HG02938 (cell line): ENCODE measurements around the gene GUCA2A.
"Not testable (repeated sequence)": the region's sequence is repeated elsewhere in the genome, so short reads cannot be mapped to it uniquely, and the experiment has no call there.

Source experiments
- ATAC-seq: cut with Tn5 transposase; IDR thresholded peaks from one replicate; pipeline ENCODE4 v1.9.1; 2021; ENCODE audit warnings: mild to moderate bottlenecking, moderate library complexity; ENCODE audit not compliant: unreplicated experiment

GUCA2A gene, protein sequence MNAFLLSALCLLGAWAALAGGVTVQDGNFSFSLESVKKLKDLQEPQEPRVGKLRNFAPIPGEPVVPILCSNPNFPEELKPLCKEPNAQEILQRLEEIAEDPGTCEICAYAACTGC

DNA sequence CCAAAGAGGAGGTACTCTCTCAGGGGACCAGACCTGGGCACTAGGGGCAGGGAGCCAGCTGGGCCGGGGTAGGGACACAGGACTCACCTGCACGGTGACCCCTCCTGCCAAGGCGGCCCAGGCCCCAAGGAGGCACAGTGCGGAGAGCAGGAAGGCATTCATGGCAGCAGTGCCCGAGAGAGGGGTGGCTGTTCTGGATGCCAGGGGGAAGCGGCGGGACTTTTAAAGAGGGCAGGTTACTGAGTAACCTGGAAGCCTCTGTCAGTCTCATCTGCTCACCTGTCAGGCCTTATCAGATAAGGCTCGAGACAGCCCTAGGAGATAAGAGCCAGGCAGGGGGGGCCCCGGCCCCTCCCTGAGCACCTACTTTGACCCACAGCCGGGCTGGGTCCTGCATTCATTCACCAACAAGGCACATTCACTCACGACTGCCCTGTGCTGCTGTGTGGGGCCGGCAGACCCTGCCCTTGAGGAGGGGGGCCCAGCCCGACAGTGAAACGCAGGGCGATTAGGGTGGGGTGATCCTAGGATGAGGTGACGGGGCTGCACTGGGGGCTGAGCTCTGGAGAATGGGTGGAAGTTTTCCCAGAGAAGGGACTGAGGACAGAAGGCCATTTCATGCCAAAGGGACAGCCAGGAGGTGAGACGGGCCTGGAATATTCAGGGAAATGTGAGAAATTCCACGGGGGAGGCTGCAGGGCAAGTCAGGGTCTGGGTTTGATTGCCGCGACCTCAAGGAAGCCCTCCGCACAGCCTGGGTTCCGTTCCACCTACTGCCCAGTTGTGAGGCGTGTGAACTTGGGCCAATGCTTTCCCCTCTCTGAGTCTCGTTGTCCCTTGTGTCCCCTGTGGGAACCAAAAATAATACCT is at the start of gene GUCA2A:
GUCA2A (minus strand) TSS at position 195 of the 870 bp plus-strand sequence; CDS start at position 162, 33 bp downstream.
- no peak for ATAC-seq

DNA sequence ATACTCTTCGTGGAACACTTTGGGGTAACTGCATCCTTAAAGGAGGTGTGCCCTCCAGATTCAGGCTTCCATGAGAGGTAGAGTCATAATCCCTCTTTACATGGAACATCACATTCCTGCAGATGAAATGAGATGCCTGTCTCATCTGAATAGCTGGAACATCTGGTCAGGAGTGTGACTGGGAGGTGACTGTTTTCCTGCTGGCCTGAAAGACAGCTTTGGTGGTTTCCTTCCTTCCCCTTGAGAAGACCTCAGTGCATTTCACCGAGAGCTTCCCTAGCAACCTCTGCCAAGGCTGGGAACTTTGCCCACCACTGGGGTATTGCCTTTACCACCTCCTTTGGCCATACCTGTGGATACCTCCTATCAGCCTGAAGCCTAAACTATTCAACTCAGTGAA is 46.7 kb upstream of the GUCA2A start:
- no peak for ATAC-seq

DNA sequence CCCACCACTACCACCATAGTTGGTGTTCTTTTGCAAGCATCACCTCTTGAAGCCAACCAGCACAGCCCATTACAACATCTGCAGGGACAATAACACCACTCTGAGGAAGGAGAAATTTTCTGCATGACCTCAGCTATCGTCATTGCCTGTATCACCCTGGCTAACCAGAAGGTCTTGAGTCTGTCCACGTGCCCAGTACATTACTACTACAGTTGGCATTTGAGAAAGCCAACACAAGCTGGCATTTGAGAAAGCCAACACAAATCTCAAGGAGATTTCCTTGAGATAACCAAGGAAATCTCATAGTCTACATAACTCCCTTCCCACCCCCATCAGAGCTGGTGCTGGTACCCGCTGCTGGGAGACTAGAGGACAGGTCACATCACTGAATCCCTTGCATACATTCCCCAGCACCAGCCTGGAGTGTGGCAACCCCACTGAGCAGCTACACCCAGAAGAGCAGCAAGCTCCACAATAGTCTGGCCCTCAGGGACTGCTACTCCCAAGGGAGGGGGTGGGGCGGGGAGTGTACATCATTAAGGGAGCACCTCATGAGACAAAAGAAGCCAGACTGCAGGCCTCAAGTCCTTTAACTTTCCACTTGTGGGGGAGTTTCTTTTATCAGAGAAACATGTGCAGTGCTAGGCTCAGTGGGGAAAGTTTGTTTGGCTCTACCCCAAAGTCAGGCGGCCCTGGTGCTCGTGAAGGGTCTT is 46.0 kb upstream of the GUCA2A start:
- no peak for ATAC-seq

DNA sequence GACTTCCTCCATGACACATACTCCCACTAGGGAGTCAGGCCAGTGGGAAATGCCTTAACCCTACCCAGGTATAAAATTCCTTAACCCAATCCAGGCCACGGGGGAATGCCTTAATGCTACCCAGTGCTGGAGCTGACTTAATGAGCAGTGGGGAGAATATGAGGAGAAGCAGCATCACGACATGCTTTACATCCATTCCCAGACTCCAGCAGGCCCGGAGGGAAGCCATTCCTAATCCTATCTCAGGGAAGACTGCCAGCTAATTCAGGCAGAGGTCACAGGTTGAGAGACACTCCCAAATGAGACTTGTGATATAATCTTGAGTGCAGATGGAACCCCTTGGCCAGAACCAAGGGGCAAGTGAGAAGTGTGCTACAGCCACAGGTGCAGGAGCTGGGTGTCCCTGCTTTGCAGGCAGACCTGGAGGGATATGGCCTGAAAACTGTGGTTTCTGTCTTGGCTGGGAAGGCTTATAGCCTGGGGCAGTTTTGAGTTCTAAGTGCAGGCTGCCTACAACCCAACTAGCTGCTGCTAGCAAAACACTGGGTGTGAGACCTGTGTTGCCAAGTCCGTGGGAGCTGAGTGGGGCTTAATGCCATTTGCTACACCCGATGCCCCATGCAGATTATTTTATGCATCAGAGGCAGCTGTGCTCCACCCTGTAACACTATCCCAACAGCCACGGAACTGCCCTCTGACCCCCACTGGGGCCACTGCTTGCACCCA is 45.1 kb upstream of the GUCA2A start:
- no peak for ATAC-seq

DNA sequence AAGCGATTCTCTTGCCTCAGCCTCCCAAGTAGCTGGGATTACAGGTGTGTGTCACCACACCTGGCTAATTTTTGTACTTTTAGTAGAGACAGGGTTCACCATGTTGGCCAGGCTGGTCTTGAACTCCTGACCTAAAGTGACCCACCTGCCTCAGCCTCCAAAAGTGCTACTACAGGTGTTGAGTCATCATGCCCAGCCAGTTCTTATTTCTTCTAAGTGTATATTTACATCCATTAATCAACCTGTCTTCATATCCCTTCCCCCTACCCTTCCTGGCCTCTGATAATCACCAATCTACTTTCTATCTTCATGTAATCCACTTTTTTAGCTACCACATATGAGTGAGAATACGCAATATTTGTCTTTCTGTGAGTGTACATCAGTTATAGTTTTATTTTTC is 42.4 kb upstream of the GUCA2A start:
- not testable (repeated sequence) for ATAC-seq

DNA sequence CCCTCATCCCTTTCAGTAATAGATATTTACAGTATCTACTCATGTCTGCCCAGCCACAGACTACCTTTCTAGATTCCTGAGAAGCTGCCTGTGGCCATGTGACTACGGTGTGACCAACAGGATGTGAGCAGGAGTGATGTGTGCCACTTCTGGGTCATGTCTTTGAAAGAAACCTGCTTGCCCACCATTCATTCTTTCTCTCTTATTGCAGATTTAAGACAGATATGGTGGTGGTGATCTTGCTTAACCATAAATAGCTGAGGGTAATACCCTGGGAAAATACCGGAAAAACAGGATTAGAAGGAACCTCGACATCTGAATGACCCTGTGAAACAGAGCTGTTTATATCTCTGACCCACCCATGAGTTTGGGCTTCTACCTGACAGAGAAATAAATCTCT is 41.6 kb upstream of the GUCA2A start:
- ATAC-seq = no peak

DNA sequence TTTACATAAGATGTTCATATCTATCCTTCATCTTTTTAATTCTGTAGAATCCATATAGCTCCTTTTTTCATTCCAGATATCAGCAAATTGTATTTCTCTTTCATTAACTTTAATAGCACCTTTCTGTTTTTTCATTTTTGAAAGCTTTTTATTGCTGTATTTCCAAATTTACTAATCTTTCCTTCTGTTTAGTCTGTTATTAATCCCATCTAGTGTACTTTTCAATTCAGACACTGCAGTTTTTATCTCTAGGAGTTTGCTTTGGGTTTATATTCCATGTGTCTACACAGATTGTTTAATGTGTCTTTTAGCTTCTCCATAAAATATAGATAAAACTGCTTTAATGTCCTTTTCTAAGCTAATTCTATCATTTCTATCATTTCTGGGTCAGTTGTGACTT is 37.4 kb upstream of the GUCA2A start:
- no peak for ATAC-seq

DNA sequence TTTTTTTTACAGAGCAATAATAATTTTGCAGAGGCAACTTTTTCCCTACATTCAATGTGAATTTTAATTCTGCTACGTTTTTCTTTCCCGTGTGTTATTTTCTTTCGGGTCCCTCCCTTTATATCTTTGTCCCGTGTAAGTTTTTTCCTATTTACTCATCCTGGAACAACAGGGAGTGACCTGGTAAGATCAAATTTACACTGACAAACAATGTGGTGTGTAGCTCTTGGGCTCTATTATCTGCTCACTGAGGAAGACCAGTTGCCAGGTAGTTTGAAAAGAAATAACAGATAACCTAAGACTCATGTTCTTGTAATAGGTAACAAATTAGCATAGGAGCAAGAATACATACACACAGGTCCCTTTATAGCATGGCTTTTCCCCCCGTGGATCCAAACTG is 33.7 kb upstream of the GUCA2A start:
- no peak for ATAC-seq

DNA sequence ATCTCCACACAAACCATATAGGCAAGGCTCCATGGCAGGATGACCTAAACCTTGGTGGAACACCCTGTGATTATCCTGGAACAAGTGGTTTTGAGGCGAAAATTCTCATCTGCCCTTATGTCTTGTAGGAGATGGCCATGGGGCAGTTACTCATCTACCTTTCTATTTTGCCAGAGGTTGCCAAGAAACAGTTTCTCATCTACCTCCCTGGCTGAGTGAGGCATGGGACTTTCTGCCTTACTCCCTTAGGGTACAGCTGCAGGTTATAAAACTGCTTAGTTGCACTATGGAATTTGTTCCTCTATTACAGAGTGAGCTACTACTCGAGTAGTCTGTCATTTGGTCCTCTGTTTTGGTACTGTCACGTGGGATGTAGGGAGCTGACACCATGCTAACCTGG is 31.3 kb upstream of the GUCA2A start:
- no peak for ATAC-seq

DNA sequence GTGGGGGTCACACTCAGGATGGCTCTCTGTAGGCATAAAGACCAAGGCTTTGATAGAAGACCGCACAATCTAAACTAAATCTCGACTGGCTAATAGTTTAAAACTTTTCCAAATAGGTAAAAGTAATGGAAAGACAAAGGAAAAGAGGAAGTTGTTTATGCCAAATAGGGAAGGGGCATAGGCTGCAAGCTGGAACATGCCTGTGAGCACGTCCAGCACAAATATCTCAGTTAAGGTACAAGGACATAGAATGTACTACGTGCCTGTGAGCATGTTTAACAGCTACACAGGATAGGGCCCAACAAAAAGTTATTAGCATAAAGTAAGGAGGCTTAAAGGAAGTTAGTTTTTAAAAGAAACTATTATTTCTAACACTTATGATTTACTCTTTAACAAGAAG is 27.6 kb upstream of the GUCA2A start:
- no peak for ATAC-seq

DNA sequence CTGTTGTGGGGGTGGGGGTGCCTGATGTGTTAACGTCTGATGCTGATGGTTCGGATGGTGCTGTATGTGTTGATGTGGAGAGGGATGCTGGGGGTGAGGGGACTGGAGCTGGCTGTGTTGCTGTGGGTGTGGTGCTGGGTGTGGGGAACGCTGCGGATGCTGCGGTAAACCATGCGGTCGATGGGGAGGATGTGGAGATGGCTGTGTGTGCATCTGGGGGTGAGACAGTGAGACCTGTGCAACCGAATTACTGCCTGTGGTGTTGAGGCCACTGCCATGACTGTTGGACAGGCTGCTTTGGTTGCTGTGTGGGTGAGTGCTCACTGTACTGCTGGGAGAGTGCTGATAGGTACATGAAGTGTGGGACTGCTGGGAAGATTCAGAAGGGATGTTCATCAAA is 26.8 kb upstream of the GUCA2A start:
- no peak for ATAC-seq

DNA sequence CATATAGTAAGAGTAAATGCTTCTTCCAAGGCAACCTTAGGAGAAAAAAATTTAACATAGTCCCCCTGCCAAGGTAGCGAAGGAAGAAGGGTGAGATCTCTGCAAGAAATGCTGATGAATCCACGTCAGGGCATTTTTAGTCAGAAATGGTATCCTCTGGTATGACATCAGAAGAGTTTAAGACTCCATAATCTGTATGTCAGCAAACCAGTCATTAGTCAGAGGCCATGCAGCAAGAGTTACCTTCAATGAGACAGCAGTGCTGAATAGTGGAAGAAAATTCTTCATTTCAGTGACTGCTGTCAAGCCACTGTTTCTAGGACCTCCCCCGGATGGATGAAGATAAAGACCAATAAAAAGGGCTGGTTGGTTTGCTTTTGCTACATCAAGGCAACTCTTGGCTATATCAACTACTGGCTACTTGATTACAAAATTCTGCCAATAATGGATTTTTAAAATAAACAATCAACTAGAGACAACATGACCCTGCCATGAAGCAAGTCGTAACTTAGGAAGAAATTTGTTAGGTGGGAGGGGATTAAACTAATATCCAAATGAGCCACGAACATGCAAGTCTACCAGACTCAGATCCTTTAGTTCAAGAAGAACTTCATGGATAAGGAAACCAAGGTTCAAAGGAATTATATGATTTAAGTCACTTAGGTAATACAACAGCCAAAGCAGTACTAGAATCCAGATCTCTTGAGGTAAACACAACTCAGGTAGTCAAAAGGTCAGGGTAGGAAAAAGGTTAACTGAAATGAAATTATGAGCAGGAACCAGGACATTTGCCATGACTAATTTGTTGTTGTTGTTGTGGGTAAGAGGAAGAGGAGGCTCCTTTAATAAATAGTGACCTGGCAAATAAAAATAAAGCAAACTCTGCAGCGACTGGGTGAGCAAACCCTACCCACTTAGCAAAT is 25.6 kb upstream of the GUCA2A start:
- no peak for ATAC-seq

DNA sequence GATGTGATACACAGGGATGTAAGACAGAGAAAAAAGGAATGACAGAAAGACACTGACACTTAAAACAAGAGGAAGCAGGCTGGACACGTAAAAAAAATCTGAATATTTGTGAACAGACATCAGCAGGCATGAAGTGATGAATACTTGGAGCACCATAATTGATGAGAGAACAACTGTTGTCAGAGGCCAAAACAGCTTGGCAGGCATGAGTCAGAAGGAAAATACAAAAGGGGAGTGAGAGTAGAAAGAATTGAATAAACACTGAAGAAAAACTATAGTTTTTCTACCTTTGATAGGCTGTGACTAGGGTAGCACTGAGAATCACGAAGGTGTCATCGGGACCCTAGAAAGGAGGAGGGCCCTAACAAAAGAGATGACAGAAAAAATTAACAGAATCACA is 21.6 kb upstream of the GUCA2A start:
- no peak for ATAC-seq

DNA sequence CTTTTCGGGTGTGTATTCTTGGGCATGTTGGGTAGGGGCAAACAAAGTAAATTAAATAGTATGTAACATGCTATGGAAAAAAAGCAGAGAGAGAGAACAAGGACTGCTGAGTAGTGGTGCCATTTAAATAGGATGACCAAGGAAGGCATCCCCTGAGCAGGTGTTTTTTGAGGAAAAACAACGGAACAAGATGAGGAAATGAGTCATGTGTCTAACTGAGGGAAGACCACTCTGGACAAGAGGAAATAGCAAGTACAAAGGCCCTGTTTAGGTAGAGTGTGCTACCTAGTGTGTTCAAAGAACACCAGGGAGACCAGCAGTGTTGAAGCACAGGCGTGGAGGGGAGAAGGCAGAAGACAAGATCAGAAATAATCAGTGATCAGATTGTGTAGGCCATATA is 20.1 kb upstream of the GUCA2A start:
- ATAC-seq = no peak

DNA sequence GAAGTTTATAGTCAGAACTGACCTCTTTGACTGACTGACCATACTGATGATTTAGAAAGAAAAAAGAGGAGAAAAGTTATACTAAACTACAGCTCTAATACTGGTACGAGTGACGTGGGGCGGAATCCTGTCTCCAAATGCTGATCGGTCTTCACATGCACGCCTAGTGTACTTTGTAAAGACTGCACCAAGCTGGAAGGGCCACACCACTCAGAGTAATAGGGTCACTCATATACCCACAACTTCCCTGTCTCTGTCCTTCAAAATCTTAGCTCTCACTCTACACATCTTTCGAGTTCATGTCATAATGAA is 19.4 kb upstream of the GUCA2A start:
- no peak for ATAC-seq

DNA sequence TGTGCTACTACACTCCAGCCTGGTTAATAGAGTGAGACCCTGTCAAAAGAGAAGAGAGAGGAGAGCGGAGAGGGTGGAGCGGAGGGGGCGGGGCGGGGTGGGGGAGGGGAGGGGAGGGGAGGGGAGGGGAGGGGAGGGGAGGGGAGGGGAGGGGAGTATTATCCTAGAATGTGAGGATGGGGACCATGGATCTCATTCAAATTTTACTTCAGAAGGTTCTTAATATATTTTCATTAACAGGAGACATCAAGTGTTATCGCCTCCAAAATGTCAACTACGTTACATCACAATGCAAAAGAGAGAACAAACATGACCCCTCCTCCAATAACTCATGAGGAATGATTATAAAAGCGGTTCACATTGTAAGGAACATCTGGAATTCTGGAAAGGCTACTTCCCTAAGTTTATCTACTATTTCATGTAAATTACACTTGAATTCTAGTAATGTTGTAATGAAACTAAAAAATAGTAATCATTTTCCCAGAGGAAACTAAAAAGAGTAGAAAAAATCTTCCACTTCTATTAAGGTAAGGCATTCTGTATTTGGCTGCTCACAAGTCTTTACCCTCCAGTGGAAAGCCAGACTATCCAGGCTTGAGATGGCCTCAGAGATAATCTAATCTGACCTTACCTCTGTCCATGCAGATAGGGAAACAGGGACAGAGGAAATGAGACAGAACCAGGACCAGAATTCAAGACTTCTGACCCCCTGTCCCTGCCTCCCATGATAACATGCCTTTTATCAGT is 18.8 kb upstream of the GUCA2A start:
- ATAC-seq = no peak

DNA sequence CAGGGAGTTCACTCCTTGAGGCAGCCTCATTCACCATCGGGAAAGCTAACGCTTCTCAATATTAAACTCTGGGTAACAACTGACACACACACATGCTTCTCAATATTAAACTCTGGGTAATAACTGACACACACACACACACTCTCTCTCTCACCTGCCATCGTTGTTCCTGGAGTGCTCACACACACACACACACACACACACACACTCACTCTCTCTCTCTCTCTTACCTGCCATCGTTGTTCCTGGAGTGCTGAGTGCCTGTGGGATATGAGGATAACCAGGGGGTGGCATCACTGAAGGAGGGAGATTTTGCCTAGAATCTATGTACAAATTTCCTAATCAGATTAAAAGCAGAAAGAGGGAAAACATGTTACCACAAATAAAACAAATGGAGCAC is 17.1 kb upstream of the GUCA2A start:
- ATAC-seq = no peak

DNA sequence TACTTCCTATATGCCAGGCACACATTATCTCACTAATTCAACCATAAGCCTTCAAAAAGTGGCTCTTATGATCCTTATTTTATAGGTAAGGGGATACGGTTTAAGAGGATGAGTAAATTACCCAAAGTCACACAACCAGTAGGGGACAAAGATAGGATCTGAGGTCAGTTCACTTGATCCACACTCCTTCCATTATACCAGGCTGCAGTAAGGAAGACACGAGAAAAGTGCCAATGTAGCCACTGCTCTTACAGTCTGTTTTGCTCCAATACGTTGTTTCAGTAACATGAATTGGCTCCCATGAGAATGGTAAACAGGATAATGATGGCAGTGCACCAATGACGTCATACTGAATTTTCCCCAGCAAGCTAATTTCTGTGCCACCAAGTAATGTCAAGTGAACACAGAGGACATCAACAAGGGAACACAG is 15.4 kb upstream of the GUCA2A start:
- ATAC-seq = no peak

DNA sequence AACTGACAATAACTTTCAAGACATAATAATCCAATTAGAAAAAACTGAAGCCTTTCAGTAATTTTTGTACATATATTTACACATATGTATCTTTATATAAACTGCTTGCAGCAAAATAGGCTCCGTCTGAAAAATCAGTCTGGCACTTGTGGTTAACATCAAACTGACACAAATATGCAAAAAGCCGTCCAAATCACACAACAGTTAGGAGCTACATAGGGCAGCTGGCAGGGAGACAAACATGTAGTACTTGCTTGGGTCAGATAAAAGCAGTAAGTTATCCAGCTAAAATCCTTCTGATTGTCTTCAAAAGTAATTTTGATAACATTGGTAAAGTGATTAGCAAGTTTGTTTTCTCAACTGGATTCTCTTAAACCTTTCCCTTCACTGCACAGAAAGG is 14.7 kb upstream of the GUCA2A start:
- ATAC-seq = no peak

DNA sequence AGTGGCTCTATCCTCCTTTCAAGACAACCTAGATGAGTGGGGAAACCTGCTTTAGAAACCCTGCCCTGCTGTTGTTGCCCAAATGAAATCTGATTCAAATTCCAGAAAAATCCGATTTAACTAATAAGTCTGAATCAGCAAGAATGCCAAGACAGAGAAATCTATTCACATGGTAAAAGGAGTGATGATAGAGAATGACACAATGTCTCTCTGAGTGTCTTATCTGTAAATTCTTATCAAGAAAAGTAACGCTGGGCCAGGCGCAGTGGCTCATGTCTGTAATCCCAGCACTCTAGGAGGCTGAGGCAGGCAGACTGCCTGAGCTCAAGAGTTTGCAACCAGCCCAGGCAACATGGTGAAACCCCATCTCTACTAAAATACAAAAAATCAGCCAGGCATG is 13.7 kb upstream of the GUCA2A start:
- ATAC-seq = no peak
